Ishikawa (cell line): ENCODE measurements around the gene NPC1.

ENCODE experiments used
- CREB1 ChIP-seq: IDR thresholded peaks from 2 replicates; pipeline ENCODE4 v1.6.1; 2012; ENCODE audit warnings: low read depth
- EGR1 ChIP-seq: IDR thresholded peaks from 2 replicates; pipeline ENCODE4 v1.6.1; 2012
- EP300 ChIP-seq: IDR thresholded peaks from 2 replicates; pipeline ENCODE4 v1.6.1; 2012; ENCODE audit warnings: borderline replicate concordance
- FOXM1 ChIP-seq: IDR thresholded peaks from 2 replicates; pipeline ENCODE4 v1.6.1; 2012; ENCODE audit warnings: low read depth, borderline replicate concordance
- NFIC ChIP-seq: IDR thresholded peaks from 2 replicates; pipeline ENCODE4 v1.6.1; 2012
- RAD21 ChIP-seq: IDR thresholded peaks from 2 replicates; pipeline ENCODE4 v1.6.1; 2012; ENCODE audit warnings: low read depth
- YY1 ChIP-seq: IDR thresholded peaks from 2 replicates; pipeline ENCODE4 v1.6.1; 2012; ENCODE audit warnings: low read depth
- TF ChIP-seq, protein P1 (sequence below): IDR thresholded peaks from 2 replicates; pipeline ENCODE4 v1.6.1; 2012
- TF ChIP-seq, protein P2 (sequence below): IDR thresholded peaks from 2 replicates; pipeline ENCODE4 v1.6.1; 2012
- TF ChIP-seq, protein P3 (sequence below): IDR thresholded peaks from 2 replicates; pipeline ENCODE4 v1.6.1; 2012; ENCODE audit warnings: low read depth, mild to moderate bottlenecking

DNA sequence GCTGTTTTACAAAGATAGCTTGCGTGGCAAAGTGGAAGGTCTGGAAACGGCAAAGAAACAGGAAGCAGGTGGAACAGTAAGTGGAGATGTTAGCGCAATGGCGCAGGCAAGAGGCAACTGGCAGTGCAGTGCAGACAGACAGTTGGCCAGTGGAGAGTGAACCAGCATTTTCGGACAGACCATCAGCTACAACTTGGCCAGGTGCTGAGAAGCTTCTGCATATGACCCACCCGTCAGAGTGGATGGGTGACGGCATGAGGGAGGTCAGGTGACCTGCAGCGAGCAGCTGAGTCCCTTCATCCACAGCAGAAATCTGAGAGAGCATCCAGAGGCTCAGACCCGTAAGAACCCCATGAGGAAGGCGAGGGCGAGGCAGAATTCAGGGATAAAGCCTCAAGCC is 33.8 kb downstream of the NPC1 start:
- TF ChIP-seq RAD21 (no peak), EGR1 (no peak), NFIC (no peak), CREB1 (no peak), YY1 (no peak), FOXM1 (no peak), EP300 (no peak)
- TF ChIP-seq, protein P1, sequence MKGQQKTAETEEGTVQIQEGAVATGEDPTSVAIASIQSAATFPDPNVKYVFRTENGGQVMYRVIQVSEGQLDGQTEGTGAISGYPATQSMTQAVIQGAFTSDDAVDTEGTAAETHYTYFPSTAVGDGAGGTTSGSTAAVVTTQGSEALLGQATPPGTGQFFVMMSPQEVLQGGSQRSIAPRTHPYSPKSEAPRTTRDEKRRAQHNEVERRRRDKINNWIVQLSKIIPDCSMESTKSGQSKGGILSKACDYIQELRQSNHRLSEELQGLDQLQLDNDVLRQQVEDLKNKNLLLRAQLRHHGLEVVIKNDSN, result no peak
- TF ChIP-seq, protein P2, sequence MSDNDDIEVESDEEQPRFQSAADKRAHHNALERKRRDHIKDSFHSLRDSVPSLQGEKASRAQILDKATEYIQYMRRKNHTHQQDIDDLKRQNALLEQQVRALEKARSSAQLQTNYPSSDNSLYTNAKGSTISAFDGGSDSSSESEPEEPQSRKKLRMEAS, result no peak
- TF ChIP-seq, protein P3, sequence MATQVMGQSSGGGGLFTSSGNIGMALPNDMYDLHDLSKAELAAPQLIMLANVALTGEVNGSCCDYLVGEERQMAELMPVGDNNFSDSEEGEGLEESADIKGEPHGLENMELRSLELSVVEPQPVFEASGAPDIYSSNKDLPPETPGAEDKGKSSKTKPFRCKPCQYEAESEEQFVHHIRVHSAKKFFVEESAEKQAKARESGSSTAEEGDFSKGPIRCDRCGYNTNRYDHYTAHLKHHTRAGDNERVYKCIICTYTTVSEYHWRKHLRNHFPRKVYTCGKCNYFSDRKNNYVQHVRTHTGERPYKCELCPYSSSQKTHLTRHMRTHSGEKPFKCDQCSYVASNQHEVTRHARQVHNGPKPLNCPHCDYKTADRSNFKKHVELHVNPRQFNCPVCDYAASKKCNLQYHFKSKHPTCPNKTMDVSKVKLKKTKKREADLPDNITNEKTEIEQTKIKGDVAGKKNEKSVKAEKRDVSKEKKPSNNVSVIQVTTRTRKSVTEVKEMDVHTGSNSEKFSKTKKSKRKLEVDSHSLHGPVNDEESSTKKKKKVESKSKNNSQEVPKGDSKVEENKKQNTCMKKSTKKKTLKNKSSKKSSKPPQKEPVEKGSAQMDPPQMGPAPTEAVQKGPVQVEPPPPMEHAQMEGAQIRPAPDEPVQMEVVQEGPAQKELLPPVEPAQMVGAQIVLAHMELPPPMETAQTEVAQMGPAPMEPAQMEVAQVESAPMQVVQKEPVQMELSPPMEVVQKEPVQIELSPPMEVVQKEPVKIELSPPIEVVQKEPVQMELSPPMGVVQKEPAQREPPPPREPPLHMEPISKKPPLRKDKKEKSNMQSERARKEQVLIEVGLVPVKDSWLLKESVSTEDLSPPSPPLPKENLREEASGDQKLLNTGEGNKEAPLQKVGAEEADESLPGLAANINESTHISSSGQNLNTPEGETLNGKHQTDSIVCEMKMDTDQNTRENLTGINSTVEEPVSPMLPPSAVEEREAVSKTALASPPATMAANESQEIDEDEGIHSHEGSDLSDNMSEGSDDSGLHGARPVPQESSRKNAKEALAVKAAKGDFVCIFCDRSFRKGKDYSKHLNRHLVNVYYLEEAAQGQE, result no peak
